Peyer's patch (tissue), 4 donors: ENCODE data around the gene PROZ.

Experiments used
- POLR2A ChIP-seq, 2 donors: fragments of 450-650 bp; IDR thresholded peaks; one replicate each; pipeline ENCODE4 v1.5.1; 2017; ENCODE audit warnings: antibody characterized with exemption in 2 of 2, mild to moderate bottlenecking in 2 of 2, moderate library complexity in 2 of 2
- TF ChIP-seq, protein P1 (sequence below), 6 experiments: fragments of 450-650 bp in 4 of 6; fragments of 200-600 bp in 2 of 6; sonication (generic) in 1 of 6; IDR thresholded peaks; one replicate each; pipeline ENCODE4 v1.5.1; 2017 to 2019; ENCODE audit warnings: antibody characterized with exemption in 6 of 6, mild to moderate bottlenecking in 3 of 6, moderate library complexity in 1 of 6

DNA sequence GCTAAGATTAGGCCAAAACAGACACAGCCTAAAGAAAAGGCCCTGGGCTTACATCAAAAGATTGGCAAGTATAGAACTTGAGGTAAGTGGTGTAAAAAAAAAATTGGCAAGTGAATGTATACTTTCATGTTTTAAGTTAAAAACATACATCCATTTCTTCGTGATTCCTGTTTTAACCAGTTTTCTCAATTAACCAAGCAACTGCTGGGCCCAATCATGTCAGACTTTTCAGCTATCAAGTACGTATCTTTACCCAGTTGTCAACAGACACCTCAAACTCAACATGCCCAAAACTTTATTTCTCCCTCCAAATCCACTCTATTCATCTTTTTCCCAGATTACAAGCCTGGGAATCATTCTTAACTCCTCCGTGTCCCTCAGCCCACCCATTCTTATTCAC lies 49.0 kb downstream of the PROZ start:
- TF ChIP-seq, protein P1, sequence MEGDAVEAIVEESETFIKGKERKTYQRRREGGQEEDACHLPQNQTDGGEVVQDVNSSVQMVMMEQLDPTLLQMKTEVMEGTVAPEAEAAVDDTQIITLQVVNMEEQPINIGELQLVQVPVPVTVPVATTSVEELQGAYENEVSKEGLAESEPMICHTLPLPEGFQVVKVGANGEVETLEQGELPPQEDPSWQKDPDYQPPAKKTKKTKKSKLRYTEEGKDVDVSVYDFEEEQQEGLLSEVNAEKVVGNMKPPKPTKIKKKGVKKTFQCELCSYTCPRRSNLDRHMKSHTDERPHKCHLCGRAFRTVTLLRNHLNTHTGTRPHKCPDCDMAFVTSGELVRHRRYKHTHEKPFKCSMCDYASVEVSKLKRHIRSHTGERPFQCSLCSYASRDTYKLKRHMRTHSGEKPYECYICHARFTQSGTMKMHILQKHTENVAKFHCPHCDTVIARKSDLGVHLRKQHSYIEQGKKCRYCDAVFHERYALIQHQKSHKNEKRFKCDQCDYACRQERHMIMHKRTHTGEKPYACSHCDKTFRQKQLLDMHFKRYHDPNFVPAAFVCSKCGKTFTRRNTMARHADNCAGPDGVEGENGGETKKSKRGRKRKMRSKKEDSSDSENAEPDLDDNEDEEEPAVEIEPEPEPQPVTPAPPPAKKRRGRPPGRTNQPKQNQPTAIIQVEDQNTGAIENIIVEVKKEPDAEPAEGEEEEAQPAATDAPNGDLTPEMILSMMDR (IDR thresholded peaks at IDR 0.05): no peak
- no peak for TF ChIP-seq POLR2A (IDR thresholded peaks at IDR 0.05)
